ENCODE data around the gene SPOUT1. TPM values are rescaled to one million over a fixed set of nuclear protein-coding genes. Genes with fewer than 3 reads are reported as not detected.
A peak's percentile ranks its signal among the peaks of the same experiment; 100 is the strongest.

Gene SPOUT1
- total RNA-seq, 6 experiments from 2014 or later: 14.5 to 37.8 (median 24.5) TPM

DNA sequence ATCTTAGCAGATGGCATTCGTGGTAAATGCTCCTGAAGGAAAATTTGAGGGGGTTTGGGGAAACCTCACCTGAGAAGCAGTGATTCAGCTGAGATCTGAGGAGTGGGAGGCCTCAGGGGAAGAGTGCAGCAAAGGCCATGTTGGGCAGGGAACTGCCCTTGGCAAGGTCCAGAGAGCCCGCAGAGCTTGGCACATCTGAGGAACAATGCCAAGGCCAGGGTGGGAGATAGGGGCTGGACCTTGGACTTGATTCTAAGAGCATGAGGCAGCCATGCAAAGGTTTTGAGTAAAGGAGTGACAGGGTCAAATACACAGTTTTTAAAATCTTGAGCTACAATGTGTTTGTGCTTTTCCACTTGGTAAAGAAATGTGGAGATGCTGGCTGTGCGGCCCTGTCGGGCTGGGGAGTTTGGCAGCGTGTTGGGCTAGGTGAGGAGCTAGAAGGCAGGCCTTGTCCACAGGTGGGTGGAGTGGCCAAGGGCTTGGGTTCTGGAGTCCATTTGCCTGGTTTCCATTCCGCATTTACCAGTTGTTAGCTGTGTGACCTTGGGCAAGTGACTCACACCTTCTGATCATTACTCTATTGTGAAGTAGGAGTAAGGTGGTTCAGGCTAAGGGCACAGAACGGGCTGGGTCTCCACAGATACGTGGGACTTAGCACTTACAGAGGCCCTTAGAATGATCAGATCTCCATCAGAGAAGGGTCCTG, 36.5 kb downstream of the SPOUT1 start:
- ATAC-seq: peak; percentile 54 to 81 (median 76)
- WGBS (ENCODE audit: insufficient coverage, low coverage, low lambda C conversion rate, missing lambda C conversion rate): 48% methylated on average over 5 of the region's 8 CpGs
- DNase-seq: peak in 2 of 3 donors; percentile 65 to 70

DNA sequence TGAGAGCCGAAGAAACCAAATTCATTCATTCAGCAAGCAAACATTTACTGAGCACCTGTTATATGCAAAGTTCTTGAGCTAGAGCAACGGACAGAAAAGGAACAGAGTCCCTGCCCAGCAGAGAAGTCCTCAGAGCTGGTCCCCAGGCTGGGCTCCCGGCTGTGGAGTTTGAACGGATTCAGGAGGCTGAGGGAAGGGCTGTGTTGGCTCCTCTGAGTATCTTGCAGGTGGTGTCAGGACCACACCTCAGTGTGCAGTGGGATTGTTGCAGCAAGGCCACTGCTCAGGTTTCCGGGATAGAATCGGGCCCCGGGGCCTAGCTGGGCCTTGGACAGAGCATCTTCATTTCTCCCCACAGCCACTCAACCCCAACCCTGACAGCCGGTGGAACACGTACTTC, 37.5 kb downstream of the SPOUT1 start:
- TF ChIP-seq POLR2A (IDR thresholded peaks at IDR 0.05): no peak
- TF ChIP-seq, protein P1, sequence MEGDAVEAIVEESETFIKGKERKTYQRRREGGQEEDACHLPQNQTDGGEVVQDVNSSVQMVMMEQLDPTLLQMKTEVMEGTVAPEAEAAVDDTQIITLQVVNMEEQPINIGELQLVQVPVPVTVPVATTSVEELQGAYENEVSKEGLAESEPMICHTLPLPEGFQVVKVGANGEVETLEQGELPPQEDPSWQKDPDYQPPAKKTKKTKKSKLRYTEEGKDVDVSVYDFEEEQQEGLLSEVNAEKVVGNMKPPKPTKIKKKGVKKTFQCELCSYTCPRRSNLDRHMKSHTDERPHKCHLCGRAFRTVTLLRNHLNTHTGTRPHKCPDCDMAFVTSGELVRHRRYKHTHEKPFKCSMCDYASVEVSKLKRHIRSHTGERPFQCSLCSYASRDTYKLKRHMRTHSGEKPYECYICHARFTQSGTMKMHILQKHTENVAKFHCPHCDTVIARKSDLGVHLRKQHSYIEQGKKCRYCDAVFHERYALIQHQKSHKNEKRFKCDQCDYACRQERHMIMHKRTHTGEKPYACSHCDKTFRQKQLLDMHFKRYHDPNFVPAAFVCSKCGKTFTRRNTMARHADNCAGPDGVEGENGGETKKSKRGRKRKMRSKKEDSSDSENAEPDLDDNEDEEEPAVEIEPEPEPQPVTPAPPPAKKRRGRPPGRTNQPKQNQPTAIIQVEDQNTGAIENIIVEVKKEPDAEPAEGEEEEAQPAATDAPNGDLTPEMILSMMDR (IDR thresholded peaks at IDR 0.05): no peak
- intact Hi-C loops (cut with DNase I): no loop called here

More for the DNA sequence above, 36.5 kb downstream of the SPOUT1 start:
- Histone ChIP-seq H3K27me3 (no peaks in the 10 kb centered on the region), H3K9me3 (no peaks in the 10 kb centered on the region), H3K4me1 (peaks cover 0 to 26% (median 8%) of the 10 kb centered on the region in 4 donors), H3K36me3 (peaks cover 4 to 51% (median 11%) of the 10 kb centered on the region in 4 donors), H3K4me3 (no peak overlapping the region), H3K27ac (peak overlapping the region in 1 of 3 donors; percentile 9)
- intact Hi-C loops (cut with DNase I): no loop called here
- no peak for TF ChIP-seq POLR2A (IDR thresholded peaks at IDR 0.05)
- TF ChIP-seq, protein P1 (IDR thresholded peaks at IDR 0.05): no peak

DNA sequence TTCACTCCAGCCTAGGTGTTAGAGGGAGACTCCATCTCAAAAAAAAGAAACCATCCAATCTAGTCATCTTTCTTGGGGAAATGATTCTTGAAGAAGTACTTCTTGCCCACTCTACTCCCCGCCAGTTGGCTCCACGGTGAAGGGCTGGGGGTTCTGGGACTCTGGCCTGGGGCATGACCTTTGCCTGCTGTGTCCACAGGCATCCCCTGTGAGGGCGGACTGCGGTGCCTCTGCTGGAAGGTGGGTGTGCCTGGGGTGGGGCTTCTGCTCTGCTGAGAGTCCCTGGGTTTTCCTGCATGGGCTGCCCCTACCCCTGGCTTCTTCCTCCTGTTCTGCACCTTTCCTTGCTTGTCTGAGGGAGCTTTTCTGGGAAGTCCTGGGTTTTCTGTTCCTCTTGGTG, 39.1 kb downstream of the SPOUT1 start:
- WGBS (ENCODE audit: insufficient coverage, low coverage, low lambda C conversion rate, missing lambda C conversion rate): no CpG with 5 or more reads among the region's 4 CpGs
- intact Hi-C loops (cut with DNase I): no loop called here
- TF ChIP-seq, protein P1 (IDR thresholded peaks at IDR 0.05): no peak
- TF ChIP-seq POLR2A (IDR thresholded peaks at IDR 0.05): no peak
- no peak overlapping the region for H3K4me3 ChIP-seq
- no peaks in the 10 kb centered on the region for H3K27me3 ChIP-seq
- DNase-seq (no peak), ATAC-seq (no peak)
- H3K9me3 ChIP-seq: no peaks in the 10 kb centered on the region
- peaks cover 0 to 32% (median 8%) of the 10 kb centered on the region in 4 donors for H3K4me1 ChIP-seq
- no peak overlapping the region for H3K27ac ChIP-seq
- H3K36me3 ChIP-seq: peaks cover 4 to 31% (median 5%) of the 10 kb centered on the region in 4 donors

More for the DNA sequence above, 37.5 kb downstream of the SPOUT1 start:
- DNase-seq (no peak), ATAC-seq (no peak)
- no peaks in the 10 kb centered on the region for H3K27me3 ChIP-seq
- H3K36me3 ChIP-seq: peaks cover 4 to 41% (median 6%) of the 10 kb centered on the region in 4 donors
- H3K4me3 ChIP-seq: no peak overlapping the region
- peaks cover 0 to 32% (median 8%) of the 10 kb centered on the region in 4 donors for H3K4me1 ChIP-seq
- no peak overlapping the region for H3K27ac ChIP-seq
- no peaks in the 10 kb centered on the region for H3K9me3 ChIP-seq
- WGBS (ENCODE audit: insufficient coverage, low coverage, low lambda C conversion rate, missing lambda C conversion rate): 100% methylated on average over 1 of the region's 9 CpGs

DNA sequence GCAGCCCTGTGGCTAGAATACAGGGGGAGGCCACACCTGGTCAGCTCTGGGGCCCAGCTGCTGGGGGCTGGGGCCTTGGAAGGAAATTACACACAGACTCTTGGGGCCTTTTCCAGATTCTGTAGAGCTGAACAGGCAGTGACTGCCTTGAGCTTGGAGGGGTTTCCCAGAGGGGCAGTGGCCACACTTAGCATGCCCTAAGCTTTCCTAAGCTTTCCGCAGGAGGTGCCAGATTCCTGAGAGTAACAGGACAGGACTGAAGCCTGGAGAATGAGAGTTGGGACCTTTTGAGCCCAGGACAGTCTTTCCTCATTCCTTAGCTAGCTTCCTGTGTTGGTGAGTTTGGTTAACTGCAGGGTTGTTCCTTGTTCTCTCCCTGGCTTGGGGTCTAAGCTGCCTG, 41.1 kb downstream of the SPOUT1 start:
- no peak for TF ChIP-seq POLR2A (IDR thresholded peaks at IDR 0.05)
- TF ChIP-seq, protein P1 (IDR thresholded peaks at IDR 0.05): no peak
- no peak overlapping the region for H3K4me3 ChIP-seq
- DNase-seq (no peak), ATAC-seq (no peak)
- no CpG with 5 or more reads among the region's 1 CpG for WGBS (ENCODE audit: insufficient coverage, low coverage, low lambda C conversion rate, missing lambda C conversion rate)
- peaks cover 0 to 24% (median 6%) of the 10 kb centered on the region in 4 donors for H3K4me1 ChIP-seq
- peaks cover 0 to 26% (median 2%) of the 10 kb centered on the region in 4 donors for H3K36me3 ChIP-seq
- intact Hi-C loops (cut with DNase I): no loop called here
- no peaks in the 10 kb centered on the region for H3K27me3 ChIP-seq
- no peaks in the 10 kb centered on the region for H3K9me3 ChIP-seq
- peak overlapping the region in 1 of 3 donors; percentile 84 for H3K27ac ChIP-seq

Data from right lobe of liver (tissue), 6 donors.